Esophagus (tissue), 2 donors: Measurements from ENCODE around the gene ARMCX6. TPM values are rescaled to one million over a fixed set of nuclear protein-coding genes. Genes with fewer than 3 reads are reported as not detected.
"Not testable (repeated sequence)": the region's sequence is repeated elsewhere in the genome, so short reads cannot be mapped to it uniquely, and the experiment has no call there.

Experiments
- H3K27ac ChIP-seq, 2 donors: one replicate each; pipeline ENCODE4 v1.5.1; 2013; ENCODE audit warnings: low read depth in 2 of 2, mild to moderate bottlenecking in 2 of 2, inconsistent platforms in 1 of 2, low read length in 1 of 2, moderate library complexity in 1 of 2
- H3K27me3 ChIP-seq, 2 donors: one replicate each; pipeline ENCODE4 v1.6.1; 2013; ENCODE audit warnings: low read length in 2 of 2, control low read depth in 1 of 2, mild to moderate bottlenecking in 1 of 2; ENCODE audit not compliant: insufficient read depth in 2 of 2, control insufficient read depth in 1 of 2
- H3K36me3 ChIP-seq, 2 donors: one replicate each; pipeline ENCODE4 v1.6.1; 2013; ENCODE audit warnings: low read length in 1 of 2; ENCODE audit not compliant: control insufficient read depth in 2 of 2, insufficient read depth in 2 of 2
- H3K4me1 ChIP-seq, 2 donors: one replicate each; pipeline ENCODE4 v1.6.1; 2013; ENCODE audit warnings: low read length in 1 of 2; ENCODE audit not compliant: control insufficient read depth in 2 of 2, insufficient read depth in 2 of 2
- H3K4me3 ChIP-seq, 2 donors: one replicate each; pipeline ENCODE4 v1.5.1; 2013; ENCODE audit warnings: low read length in 2 of 2, mild to moderate bottlenecking in 2 of 2, low read depth in 1 of 2, moderate library complexity in 1 of 2
- H3K9me3 ChIP-seq, 2 donors: one replicate each; pipeline ENCODE4 v1.6.1; 2013; ENCODE audit warnings: mild to moderate bottlenecking in 2 of 2, low read depth in 1 of 2, low read length in 1 of 2, moderate library complexity in 1 of 2; ENCODE audit not compliant: control insufficient read depth in 2 of 2, insufficient read depth in 1 of 2
- WGBS, 2 donors: extraction: QIAGEN DNeasy Blood & Tissue Kit; methylation state at CpG; one replicate each; pipeline ENCODE4 v1.1.7; 2013; 5-methylcytosine and 5-hydroxymethylcytosine counted together
- polyA plus RNA-seq, 2 donors: library from polyadenylated mRNA; stranded (reverse); fragments of 200-250 nt; gene quantifications; one replicate each; pipeline ENCODE4 v1.2.3, GENCODE V29; 2013
- donor health status: healthy with polysubstance abuse.
- donor health status: Bipolar disorder and iron deficiency.

Gene ARMCX6
- polyA plus RNA-seq, 2 donors: 11.9 to 27.3 TPM

DNA sequence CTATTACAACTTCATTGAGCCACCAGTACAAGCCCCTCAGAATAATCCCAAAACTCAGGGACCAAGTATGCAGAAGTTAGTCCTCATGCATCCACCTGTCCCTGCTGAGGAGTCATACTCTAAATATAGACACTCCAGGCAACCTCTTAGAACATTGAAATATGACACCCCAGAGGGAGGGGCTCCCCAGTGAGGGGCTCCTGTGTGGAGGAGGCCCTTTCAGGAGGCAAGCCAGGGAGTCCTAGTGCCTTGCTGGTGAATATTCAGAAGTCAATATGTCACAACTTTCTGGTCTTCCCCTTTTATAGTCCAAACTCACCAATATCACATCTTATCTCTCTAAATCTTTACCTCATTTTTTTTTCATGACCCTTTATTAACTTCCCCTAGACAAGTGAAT is 1.6 kb upstream of the ARMCX6 start:
- Histone ChIP-seq H3K27ac (no peak overlapping the region), H3K36me3 (no peaks in the 10 kb centered on the region), H3K4me3 (no peak overlapping the region), H3K4me1 (no peaks in the 10 kb centered on the region), H3K27me3 (no peaks in the 10 kb centered on the region), H3K9me3 (no peaks in the 10 kb centered on the region)

DNA sequence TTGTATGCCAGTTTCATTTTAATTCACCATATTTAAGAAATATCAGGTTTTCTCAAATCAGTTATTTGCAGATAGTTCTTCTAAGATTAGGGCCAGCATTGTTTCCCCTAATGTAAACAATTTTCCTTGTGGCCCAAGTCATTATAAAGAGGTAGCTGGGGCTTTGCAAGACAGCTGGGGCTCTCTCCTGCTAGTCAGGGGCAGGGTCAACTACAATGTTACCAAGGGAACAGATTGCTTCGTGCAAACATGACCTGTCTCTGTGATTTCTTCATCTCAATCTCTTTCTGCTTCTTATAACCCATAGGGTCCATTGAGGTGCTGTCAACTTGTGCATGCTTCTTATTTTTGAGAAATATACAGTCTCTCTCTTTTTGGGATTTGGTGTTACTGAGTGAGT is 12.1 kb downstream of the ARMCX6 start:
- H3K27ac ChIP-seq: no peak overlapping the region
- no peaks in the 10 kb centered on the region for H3K9me3 ChIP-seq
- no peaks in the 10 kb centered on the region for H3K4me1 ChIP-seq
- no peaks in the 10 kb centered on the region for H3K36me3 ChIP-seq
- 21 to 38% methylated on average over 1 of the region's 1 CpG for WGBS, 2 donors
- H3K27me3 ChIP-seq: no peaks in the 10 kb centered on the region
- no peak overlapping the region for H3K4me3 ChIP-seq

DNA sequence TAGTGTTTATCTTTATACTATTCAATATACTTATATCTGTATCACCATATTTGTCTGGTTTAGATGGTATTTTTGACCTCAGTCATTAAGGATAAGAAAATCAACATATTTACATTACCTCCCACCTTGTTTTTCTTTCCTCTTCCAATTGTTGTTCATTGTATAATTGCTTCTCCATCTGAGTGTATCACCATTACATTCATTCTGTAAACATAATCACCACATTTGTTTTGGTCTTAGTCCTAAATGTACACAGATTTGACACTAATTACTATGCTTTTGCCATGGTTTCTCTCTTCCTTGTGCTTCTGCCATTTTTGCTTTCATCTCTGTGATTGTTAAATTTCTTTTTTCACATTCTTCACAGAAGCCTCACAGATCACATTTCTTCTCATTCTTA is 12.7 kb downstream of the ARMCX6 start:
- Histone ChIP-seq H3K27me3 (no peaks in the 10 kb centered on the region), H3K27ac (no peak overlapping the region), H3K9me3 (no peaks in the 10 kb centered on the region), H3K36me3 (no peaks in the 10 kb centered on the region), H3K4me1 (no peaks in the 10 kb centered on the region), H3K4me3 (no peak overlapping the region)

DNA sequence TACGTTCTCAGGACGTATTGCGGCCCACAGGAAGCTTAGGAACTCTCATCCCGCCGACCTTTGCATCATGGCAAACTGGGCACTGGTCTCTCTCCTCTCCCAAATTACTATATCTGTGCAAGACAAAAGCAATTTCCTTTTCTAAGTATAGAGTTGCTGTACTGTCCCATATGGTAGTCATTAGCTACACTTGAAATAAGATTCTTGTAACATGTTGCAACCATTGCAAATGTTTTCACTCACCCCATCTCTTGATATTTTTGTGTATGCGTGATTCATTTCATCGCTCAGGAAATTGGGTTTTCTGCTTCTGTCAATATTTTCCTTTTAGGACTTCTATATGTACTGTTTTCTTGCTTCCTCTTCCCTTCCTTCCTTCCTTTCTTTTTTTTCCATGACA is 15.7 kb downstream of the ARMCX6 start:
- Histone ChIP-seq H3K36me3 (no peaks in the 10 kb centered on the region), H3K27me3 (no peaks in the 10 kb centered on the region), H3K27ac (no peak overlapping the region), H3K4me1 (no peaks in the 10 kb centered on the region), H3K4me3 (no peak overlapping the region), H3K9me3 (no peaks in the 10 kb centered on the region)
- WGBS, 2 donors: 82 to 86% methylated on average over 2 to 4 of the region's 7 CpGs

DNA sequence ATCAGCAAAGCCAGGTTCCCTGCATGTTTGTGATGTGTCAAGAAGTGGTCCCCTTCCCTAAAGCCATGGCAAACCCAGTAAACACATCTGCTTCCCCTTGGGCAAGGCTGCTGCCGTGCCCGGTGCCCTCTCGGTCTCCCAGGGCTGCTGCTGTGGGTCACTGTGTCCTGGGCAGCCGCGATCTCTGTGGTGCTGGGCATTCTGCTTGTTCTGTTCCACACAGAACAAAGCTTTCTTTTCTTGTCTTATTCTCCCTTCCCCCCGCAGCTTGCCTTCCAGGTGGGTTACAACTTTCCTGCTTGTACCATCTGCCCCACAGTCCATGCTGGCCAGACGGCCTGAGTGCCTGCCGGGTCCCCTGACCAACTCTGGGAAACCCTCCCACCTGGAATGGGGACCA is 18.2 kb downstream of the ARMCX6 start:
- H3K36me3 ChIP-seq, H3K27ac ChIP-seq, H3K27me3 ChIP-seq, H3K4me1 ChIP-seq, H3K9me3 ChIP-seq, H3K4me3 ChIP-seq: not testable (repeated sequence)
- WGBS, 2 donors: 78 to 94% methylated on average over 5 to 6 of the region's 8 CpGs

GRCh38 chrX:101595739-101596419 is 21.9 kb downstream of the ARMCX6 start:
- no peaks in the 10 kb centered on the region for H3K4me1 ChIP-seq
- 6 to 14% methylated on average over 5 of the region's 5 CpGs for WGBS, 2 donors
- no peaks in the 10 kb centered on the region for H3K9me3 ChIP-seq

More at GRCh38 chrX:101595739-101596419, 21.9 kb downstream of the ARMCX6 start:
- Histone ChIP-seq H3K27me3 (no peaks in the 10 kb centered on the region), H3K4me3 (no peak overlapping the region), H3K27ac (no peak overlapping the region), H3K36me3 (no peaks in the 10 kb centered on the region)

Other genes starting within 250 kb of the ARMCX6 start
- 1 to 10 TPM in 1 of 2 donors, under 1 TPM in 1; 0.55 to 1.1 TPM for gene BTK, start 231.8 kb downstream of the ARMCX6 start, polyA plus RNA-seq
- gene RPL36A, start 227.0 kb downstream of the ARMCX6 start, polyA plus RNA-seq: 1,000 to 10,000 TPM; 2,702 to 2,895 TPM
- gene GLA, start 210.1 kb downstream of the ARMCX6 start, polyA plus RNA-seq: 10 to 100 TPM; 16.7 to 19.8 TPM
- gene HNRNPH2, start 209.8 kb downstream of the ARMCX6 start, polyA plus RNA-seq: 10 to 100 TPM; 31.5 to 51.5 TPM
- gene ARMCX4, start 132.5 kb downstream of the ARMCX6 start, polyA plus RNA-seq: 1 to 10 TPM; 3.3 to 8.4 TPM
- 1 to 10 TPM; 4.0 to 5.5 TPM for gene ARMCX1, start 67.5 kb downstream of the ARMCX6 start, polyA plus RNA-seq
- gene ARMCX3, start 5.2 kb upstream of the ARMCX6 start, polyA plus RNA-seq: 1 to 10 TPM; 7.1 to 7.4 TPM
- 1 to 10 TPM; 4.9 to 5.9 TPM for gene ARMCX2, start 41.9 kb upstream of the ARMCX6 start, polyA plus RNA-seq